ENCODE measurements around the gene KCNT2. TPM values are rescaled to one million over a fixed set of nuclear protein-coding genes. Genes with fewer than 3 reads are reported as not detected.

KCNT2 gene
- total and polyA plus RNA-seq, 2 of the 8 experiments (the other 6 are each of a cell fraction or from before 2014, with no cell fraction given): 2.3 to 10.2 TPM

- no peak overlapping the region for H3K4me2 ChIP-seq (ENCODE audit: insufficient read depth in 1 of 2, low read depth in 2 of 2, low read length in 2 of 2)
- FAIRE-seq: no peak
- H4K5ac ChIP-seq (ENCODE audit: insufficient read length, low read depth, low read length): no peak overlapping the region
- 80% methylated on average over 2 of the region's 2 CpGs; no CpG with 5 or more reads in 1 of the 2 experiments for WGBS, 2 experiments (ENCODE audit: extremely low coverage in 1 of 2, insufficient coverage in 1 of 2, insufficient read length in 1 of 2, insufficient replicate concordance in 2 of 2, low coverage in 1 of 2, low lambda C conversion rate in 2 of 2, missing lambda C conversion rate in 1 of 2)
- no peaks in the 10 kb centered on the region for H3K9me3 ChIP-seq (ENCODE audit: insufficient read depth in 2 of 2, low read depth in 1 of 2, low read length in 1 of 2)
- no peak overlapping the region for H3K18ac ChIP-seq (ENCODE audit: extremely low read depth, low read length)
- H3K36me3 ChIP-seq (ENCODE audit: control insufficient read depth in 2 of 4, insufficient read depth in 4 of 4, low read length in 3 of 4): no peaks in the 10 kb centered on the region
- H3K4ac ChIP-seq (replicated peaks; ENCODE audit: insufficient read length, low read depth, low read length): no peak overlapping the region
- no peak overlapping the region for H3K23ac ChIP-seq (ENCODE audit: insufficient read length)
- no peak overlapping the region for H2BK12ac ChIP-seq (ENCODE audit: low read depth, low read length)
- no peak overlapping the region for H3K14ac ChIP-seq (ENCODE audit: insufficient read length)
- no peaks in the 10 kb centered on the region for H3K23me2 ChIP-seq (ENCODE audit: low read depth, low read length)
- H2BK5ac ChIP-seq (ENCODE audit: low read depth, low read length): no peak overlapping the region
- no peak overlapping the region for H4K8ac ChIP-seq (ENCODE audit: extremely low read depth, insufficient read depth, low read length)
- no peak overlapping the region for H2BK15ac ChIP-seq (ENCODE audit: low read length)
- no peak overlapping the region for H3K27ac ChIP-seq (ENCODE audit: low read depth, low read length)
- H4K91ac ChIP-seq (replicated peaks; ENCODE audit: insufficient read length, low read length): no peak overlapping the region
- H2AFZ ChIP-seq (ENCODE audit: low read length): no peak overlapping the region
- no peak for DNase-seq (ENCODE audit: low read depth in 1 of 2, low spot score in 2 of 2)
- no peak overlapping the region for H3K56ac ChIP-seq (replicated peaks; ENCODE audit: insufficient read length, low read depth, low read length)
- no peak overlapping the region for H3K9ac ChIP-seq (replicated peaks in 1 of 4; ENCODE audit: extremely low read depth in 1 of 4, low read depth in 3 of 4, low read length in 3 of 4)
- no peak overlapping the region for H3K4me3 ChIP-seq (ENCODE audit: extremely low read depth in 1 of 4, insufficient read depth in 2 of 4, low read depth in 3 of 4, low read length in 4 of 4)
- POLR2A ChIA-PET (ENCODE audit: partially characterized antibody): no interaction called here
- H3K79me2 ChIP-seq (ENCODE audit: control insufficient read depth in 1 of 2, insufficient read depth in 2 of 2, low read length in 2 of 2): no peaks in the 10 kb centered on the region
- no peaks in the 10 kb centered on the region for H3K27me3 ChIP-seq (replicated peaks in 1 of 4; ENCODE audit: control insufficient read depth in 3 of 4, extremely low read depth in 1 of 4, insufficient read depth in 3 of 4, low read length in 3 of 4)
- no peak overlapping the region for H2BK120ac ChIP-seq (replicated peaks; ENCODE audit: low read depth, low read length)
- no peaks in the 10 kb centered on the region for H4K20me1 ChIP-seq (replicated peaks in 1 of 2; ENCODE audit: control insufficient read depth in 1 of 2, insufficient read depth in 2 of 2, low read length in 2 of 2)
- H3K79me1 ChIP-seq (ENCODE audit: low read depth, low read length): no peaks in the 10 kb centered on the region
- no peaks in the 10 kb centered on the region for H3K4me1 ChIP-seq (replicated peaks in 1 of 4; ENCODE audit: control insufficient read depth in 3 of 4, insufficient read depth in 4 of 4, low read length in 3 of 4)
- CTCF ChIA-PET (ENCODE audit: partially characterized antibody): no interaction called here
- H2BK20ac ChIP-seq (ENCODE audit: low read length): no peak overlapping the region
- H2AK5ac ChIP-seq (ENCODE audit: low read depth, low read length): no peak overlapping the region
- TF ChIP-seq JUND (IDR thresholded peaks at IDR 0.05; ENCODE audit: low read length) (no peak), TAF1 (IDR thresholded peaks at IDR 0.05; ENCODE audit: low read depth, low read length) (no peak), E2F6 (IDR thresholded peaks at IDR 0.05) (no peak), CBX8 (IDR thresholded peaks at IDR 0.05; ENCODE audit: borderline replicate concordance, low read depth, low read length) (no peak), EZH2 (IDR thresholded peaks at IDR 0.05; ENCODE audit: low read depth, low read length, severe bottlenecking) (no peak), RAD21 (IDR thresholded peaks at IDR 0.05 in 1 of 2, conservative IDR thresholded peaks at IDR 0.05 in 1 of 2; ENCODE audit: low read depth in 2 of 2, low read length in 2 of 2) (no peak), SP1 (IDR thresholded peaks at IDR 0.05; ENCODE audit: low read depth, low read length) (no peak), HDAC6 (IDR thresholded peaks at IDR 0.05; ENCODE audit: low read depth, low read length) (no peak), SRF (IDR thresholded peaks at IDR 0.05; ENCODE audit: low read depth, low read length) (no peak), RNF2 (IDR thresholded peaks at IDR 0.05; ENCODE audit: borderline replicate concordance, low read depth, low read length, missing control alignments, poor library complexity, severe bottlenecking) (no peak), NANOG (IDR thresholded peaks at IDR 0.05; ENCODE audit: insufficient read depth, low read depth, low read length, poor library complexity, severe bottlenecking) (no peak), MAX (IDR thresholded peaks at IDR 0.05) (no peak), BACH1 (IDR thresholded peaks at IDR 0.05; ENCODE audit: low read length) (no peak), ASH2L (IDR thresholded peaks at IDR 0.05; ENCODE audit: low read length) (no peak)
Observed at GRCh38 chr1:196654271-196654670, 46.0 kb upstream of the KCNT2 start.

Measured in H1 (cell line).